ENCODE data around the gene MFF. TPM values are rescaled to one million over a fixed set of nuclear protein-coding genes. Genes with fewer than 3 reads are reported as not detected.

MFF gene
- total RNA-seq, 6 experiments from 2014 or later, result 29.3 to 70.2 (median 34.6) TPM

GRCh38 chr2:227370791-227371312, 45.8 kb downstream of the MFF start:
- no peak for TF ChIP-seq CTCF (IDR thresholded peaks at IDR 0.05)
- no peak for TF ChIP-seq POLR2A (IDR thresholded peaks at IDR 0.05)
- intact Hi-C loops (cut with DNase I), result no loop called here
- no peaks in the 10 kb centered on the region for H3K27me3 ChIP-seq
- H3K27ac ChIP-seq, result peak overlapping the region in 1 of 3 donors; percentile 47
- H3K36me3 ChIP-seq, result no peaks in the 10 kb centered on the region
- ATAC-seq, result peak; percentile 70 to 82 (median 77)
- no peak overlapping the region for H3K4me3 ChIP-seq
- no peaks in the 10 kb centered on the region for H3K9me3 ChIP-seq
- DNase-seq, result no peak
- no peaks in the 10 kb centered on the region for H3K4me1 ChIP-seq
- 44% methylated on average over 9 of the region's 9 CpGs for whole genome bisulfite sequencing (ENCODE audit: insufficient coverage, low coverage, low lambda C conversion rate, missing lambda C conversion rate)

- no peak for TF ChIP-seq POLR2A (IDR thresholded peaks at IDR 0.05)
- TF ChIP-seq CTCF (IDR thresholded peaks at IDR 0.05), result no peak
- 81% methylated on average over 10 of the region's 10 CpGs for WGBS (ENCODE audit: insufficient coverage, low coverage, low lambda C conversion rate, missing lambda C conversion rate)
Observed at GRCh38 chr2:227373389-227373788, 48.3 kb downstream of the MFF start.

GRCh38 chr2:227374158-227374557, 49.1 kb downstream of the MFF start:
- Histone ChIP-seq H3K4me1 (no peaks in the 10 kb centered on the region), H3K27ac (no peak overlapping the region), H3K27me3 (no peaks in the 10 kb centered on the region), H3K36me3 (no peaks in the 10 kb centered on the region), H3K9me3 (no peaks in the 10 kb centered on the region), H3K4me3 (no peak overlapping the region)
- 72% methylated on average over 6 of the region's 6 CpGs for WGBS (ENCODE audit: insufficient coverage, low coverage, low lambda C conversion rate, missing lambda C conversion rate)
- intact Hi-C loops (cut with DNase I), result no loop called here
- ATAC-seq, result no peak
- no peak for DNase-seq
- TF ChIP-seq POLR2A (IDR thresholded peaks at IDR 0.05) (no peak), CTCF (IDR thresholded peaks at IDR 0.05) (no peak)

More at GRCh38 chr2:227373389-227373788, 48.3 kb downstream of the MFF start:
- Histone ChIP-seq H3K27ac (no peak overlapping the region), H3K4me1 (no peaks in the 10 kb centered on the region), H3K27me3 (no peaks in the 10 kb centered on the region), H3K9me3 (no peaks in the 10 kb centered on the region), H3K36me3 (no peaks in the 10 kb centered on the region), H3K4me3 (no peak overlapping the region)
- no peak for ATAC-seq
- DNase-seq, result no peak
- intact Hi-C loops (cut with DNase I), result no loop called here

GRCh38 chr2:227376656-227377396, 51.8 kb downstream of the MFF start:
- WGBS (ENCODE audit: insufficient coverage, low coverage, low lambda C conversion rate, missing lambda C conversion rate), result 60% methylated on average over 8 of the region's 9 CpGs
- no peaks in the 10 kb centered on the region for H3K36me3 ChIP-seq

More at GRCh38 chr2:227376656-227377396, 51.8 kb downstream of the MFF start:
- Histone ChIP-seq H3K9me3 (no peaks in the 10 kb centered on the region), H3K27me3 (no peaks in the 10 kb centered on the region), H3K4me1 (no peaks in the 10 kb centered on the region), H3K4me3 (no peak overlapping the region), H3K27ac (no peak overlapping the region)
- TF ChIP-seq CTCF (IDR thresholded peaks at IDR 0.05), result no peak
- no peak for TF ChIP-seq POLR2A (IDR thresholded peaks at IDR 0.05)
- intact Hi-C loops (cut with DNase I), result no loop called here
- DNase-seq (no peak), ATAC-seq (no peak)
